HEK293T (cell line): Measurements from ENCODE around the gene SERGEF.

Experiments
- CTCF ChIA-PET: fragments of 350-600 bp; formaldehyde crosslinking; extraction: SDS; loops from one replicate; lab custom pipeline; 2021; ENCODE audit warnings: antibody characterized with exemption, inconsistent platforms; lab: Yijun Ruan, JAX
- POLR2A ChIA-PET: fragments of 350-600 bp; formaldehyde crosslinking; extraction: SDS; loops from one replicate; lab custom pipeline; 2020; ENCODE audit warnings: antibody characterized with exemption, inconsistent platforms; lab: Yijun Ruan, JAX
- DNase-seq: peaks from one replicate; pipeline ENCODE4 v3.0.0; 2012; ENCODE audit warnings: mixed read lengths; ENCODE audit errors: extremely low spot score
- ARNT ChIP-seq: fragments of 450-650 bp; IDR thresholded peaks from 2 replicates; pipeline ENCODE4 v1.6.1; 2017; ENCODE audit warnings: mild to moderate bottlenecking
- BHLHE40 ChIP-seq: fragments of 450-650 bp; IDR thresholded peaks from 2 replicates; pipeline ENCODE4 v1.6.1; 2016; ENCODE audit warnings: mild to moderate bottlenecking, moderate library complexity, borderline replicate concordance
- CTBP1 ChIP-seq: fragments of 450-650 bp; IDR thresholded peaks from 2 replicates; pipeline ENCODE4 v1.6.1; 2016; ENCODE audit warnings: borderline replicate concordance
- ELF4 ChIP-seq: fragments of 450-650 bp; IDR thresholded peaks from 2 replicates; pipeline ENCODE4 v1.6.1; 2017; ENCODE audit warnings: antibody characterized with exemption
- FOXA1 ChIP-seq: fragments of 450-650 bp; IDR thresholded peaks from 2 replicates; pipeline ENCODE4 v1.6.1; 2016; ENCODE audit warnings: mild to moderate bottlenecking
- FOXK2 ChIP-seq: fragments of 450-650 bp; IDR thresholded peaks from 2 replicates; pipeline ENCODE4 v1.6.1; 2016; ENCODE audit warnings: mild to moderate bottlenecking
- FOXM1 ChIP-seq: fragments of 450-650 bp; IDR thresholded peaks from 2 replicates; pipeline ENCODE4 v1.6.1; 2017; ENCODE audit warnings: mild to moderate bottlenecking, borderline replicate concordance
- HDGF ChIP-seq: fragments of 450-650 bp; IDR thresholded peaks from 2 replicates; pipeline ENCODE4 v1.6.1; 2017; ENCODE audit warnings: antibody characterized with exemption, borderline replicate concordance
- L3MBTL2 ChIP-seq: fragments of 450-650 bp; conservative IDR thresholded peaks from 2 replicates; pipeline ENCODE4 v1.6.1; 2016; ENCODE audit warnings: mild to moderate bottlenecking
- LEF1 ChIP-seq: fragments of 450-650 bp; IDR thresholded peaks from 2 replicates; pipeline ENCODE4 v1.6.1; 2017; ENCODE audit warnings: mild to moderate bottlenecking, borderline replicate concordance
- NFRKB ChIP-seq: fragments of 450-650 bp; IDR thresholded peaks from 2 replicates; pipeline ENCODE4 v1.6.1; 2016; ENCODE audit warnings: mild to moderate bottlenecking, moderate library complexity
- PKNOX1 ChIP-seq: fragments of 450-650 bp; IDR thresholded peaks from 2 replicates; pipeline ENCODE4 v1.6.1; 2016
- SP1 ChIP-seq: fragments of 450-650 bp; IDR thresholded peaks from 2 replicates; pipeline ENCODE4 v1.6.1; 2017
- SUZ12 ChIP-seq: fragments of 450-650 bp; IDR thresholded peaks from 2 replicates; pipeline ENCODE4 v1.6.1; 2016; ENCODE audit warnings: mild to moderate bottlenecking
- TARDBP ChIP-seq: fragments of 450-650 bp; IDR thresholded peaks from 2 replicates; pipeline ENCODE4 v1.6.1; 2016
- ZNF384 ChIP-seq: fragments of 450-650 bp; IDR thresholded peaks from 2 replicates; pipeline ENCODE4 v1.6.1; 2016

SERGEF gene

GRCh38 chr11:17744151-17744940 lies 268.5 kb downstream of the SERGEF start:
- ChIA-PET CTCF (interaction anchor here (1.2 kb wide), 1 partner anchor 10 kb away, joined by 4 read pairs; the partner anchor contains the start of gene KCNC1), POLR2A (no interaction called here)
- TF ChIP-seq L3MBTL2 (no peak), BHLHE40 (no peak), ARNT (no peak), TARDBP (no peak), HDGF (no peak), FOXA1 (no peak), ZNF384 (no peak)
- no peak for DNase-seq

DNA sequence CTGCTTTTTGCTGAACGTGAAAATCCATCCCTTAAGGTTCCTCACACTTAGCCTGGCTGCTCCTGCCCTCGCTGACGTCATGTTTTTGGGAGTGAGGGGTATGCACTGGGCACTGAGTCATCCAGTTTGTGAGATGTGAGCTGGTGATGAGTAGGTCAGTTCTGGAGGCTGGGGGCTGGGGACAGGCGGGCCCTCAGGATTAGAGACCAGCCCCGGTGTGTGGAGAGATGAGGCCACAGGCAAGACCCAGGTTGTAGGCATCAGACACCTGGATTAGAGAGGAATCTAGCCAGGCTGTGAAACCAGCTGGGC lies 269.1 kb downstream of the SERGEF start:
- ChIA-PET CTCF (interaction anchor here (1.2 kb wide), 1 partner anchor 9 kb away, joined by 4 read pairs; the partner anchor contains the start of gene KCNC1), POLR2A (no interaction called here)
- no peak for TF ChIP-seq LEF1
- no peak for TF ChIP-seq SUZ12
- DNase-seq = no peak

- POLR2A ChIA-PET = no interaction called here
- CTCF ChIA-PET = interaction anchor here (1.2 to 2.0 kb wide), 2 partner anchors 9 to 12 kb away, joined by 4 to 7 read pairs; partner anchors contain the start of gene KCNC1
- TF ChIP-seq ZNF384 = no peak
- TF ChIP-seq L3MBTL2 = no peak
- no peak for TF ChIP-seq BHLHE40
- TF ChIP-seq LEF1 = no peak
- TF ChIP-seq ARNT = no peak
- TF ChIP-seq TARDBP = no peak
- TF ChIP-seq SUZ12 = no peak
- no peak for TF ChIP-seq CTBP1
- no peak for TF ChIP-seq FOXK2
- no peak for TF ChIP-seq FOXA1
- TF ChIP-seq NFRKB = no peak
- TF ChIP-seq ELF4 = no peak
- no peak for DNase-seq
Measured at GRCh38 chr11:17743026-17743807, 269.6 kb downstream of the SERGEF start.

DNA sequence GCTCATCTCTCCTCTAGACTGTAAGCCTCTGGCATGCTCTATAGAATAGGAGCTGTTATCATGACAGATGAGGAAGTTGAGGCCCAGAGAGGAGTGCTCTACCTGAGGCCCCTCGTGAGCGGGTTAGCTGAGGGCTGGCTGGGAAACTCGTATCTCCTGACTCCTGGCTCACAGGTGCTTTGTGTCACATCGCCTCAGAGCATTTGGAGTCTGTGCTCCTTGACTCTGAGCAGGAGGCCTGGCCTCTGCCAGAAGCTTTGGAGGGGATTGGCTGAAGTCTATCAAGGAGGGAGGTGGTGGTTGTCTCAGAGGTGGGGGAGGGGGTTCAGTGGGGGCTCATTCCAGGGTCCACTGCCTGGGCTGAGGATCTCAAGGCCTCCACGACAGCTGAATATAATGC lies 270.8 kb downstream of the SERGEF start:
- no peak for DNase-seq
- CTCF ChIA-PET = interaction anchor here (0.8 to 2.0 kb wide), 2 partner anchors 10 to 11 kb away, joined by 3 to 7 read pairs; no protein-coding TSS in a partner anchor

DNA sequence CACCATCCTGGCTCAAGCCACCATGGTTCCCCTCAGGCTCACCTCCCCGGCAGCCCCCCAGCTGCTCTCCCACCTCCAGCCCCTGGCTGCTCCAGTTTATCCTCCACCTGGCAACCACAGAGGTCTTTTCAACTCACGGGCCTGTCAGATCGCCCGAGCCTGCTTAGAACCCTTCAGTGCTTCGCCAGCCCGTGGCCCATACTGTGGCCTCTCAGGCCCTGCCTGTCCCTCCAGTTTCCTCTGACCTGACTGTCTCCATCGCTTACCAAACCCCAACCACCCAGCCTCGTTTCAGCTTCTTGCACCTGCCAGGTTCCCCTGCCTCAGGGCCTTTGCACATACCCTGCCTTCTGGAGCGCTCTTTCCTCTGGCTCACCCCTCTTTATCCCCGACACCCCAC lies 271.4 kb downstream of the SERGEF start:
- POLR2A ChIA-PET = no interaction called here
- TF ChIP-seq FOXA1 = no peak
- TF ChIP-seq ZNF384 = no peak
- no peak for DNase-seq
- CTCF ChIA-PET = interaction anchor here (0.8 to 2.0 kb wide), 2 partner anchors 10 to 11 kb away, joined by 3 to 7 read pairs; no protein-coding TSS in a partner anchor

More for the DNA sequence above, 270.8 kb downstream of the SERGEF start:
- TF ChIP-seq PKNOX1 (no peak), L3MBTL2 (no peak), TARDBP (no peak), ELF4 (no peak), HDGF (no peak)
- POLR2A ChIA-PET = no interaction called here

GRCh38 chr11:17740649-17741235 lies 272.1 kb downstream of the SERGEF start:
- no peak for DNase-seq
- ChIA-PET POLR2A (no interaction called here), CTCF (interaction anchor here (0.7 to 0.8 kb wide), 2 partner anchors 10 to 564 kb away, joined by 3 to 4 read pairs; no protein-coding TSS in a partner anchor)
- TF ChIP-seq NFRKB (no peak), LEF1 (no peak), FOXA1 (no peak), SUZ12 (no peak), FOXK2 (no peak), TARDBP (no peak), ARNT (no peak), HDGF (no peak), ZNF384 (no peak), FOXM1 (no peak), ELF4 (no peak), BHLHE40 (no peak), L3MBTL2 (no peak), CTBP1 (no peak), PKNOX1 (no peak), SP1 (no peak)

DNA sequence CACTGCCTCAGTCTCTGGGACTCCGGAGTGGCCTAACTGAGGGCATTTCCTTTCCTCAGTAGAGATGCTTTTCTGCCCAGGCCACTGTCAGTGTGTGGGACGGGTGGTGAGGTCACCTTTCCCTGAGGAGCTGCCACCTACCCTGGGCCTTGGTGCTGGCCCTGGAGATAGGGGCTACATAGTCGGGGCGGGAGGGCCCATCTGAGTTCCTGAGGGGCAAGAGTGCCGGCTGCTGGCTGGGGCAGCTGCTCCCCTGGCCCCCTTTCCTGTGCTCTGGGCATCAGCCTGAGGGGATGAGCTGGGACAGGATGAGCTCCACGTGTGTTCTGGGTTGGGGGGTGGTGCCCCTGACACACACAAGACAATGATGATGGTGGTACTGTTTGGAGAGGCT lies 272.9 kb downstream of the SERGEF start:
- no peak for TF ChIP-seq NFRKB
- no peak for TF ChIP-seq PKNOX1
- no peak for TF ChIP-seq FOXK2
- no peak for DNase-seq
- POLR2A ChIA-PET = no interaction called here
- CTCF ChIA-PET = interaction anchor here (0.8 kb wide), 1 partner anchor 9 kb away, joined by 4 read pairs; no protein-coding TSS in a partner anchor
